Posterior vena cava (tissue), 2 donors: ENCODE results near the gene OTOF. TPM values are rescaled to one million over a fixed set of nuclear protein-coding genes. Genes with fewer than 3 reads are reported as not detected.

Experiments
- DNase-seq: peaks from one replicate; pipeline ENCODE4 v3.0.0-alpha.2; 2020; ENCODE audit warnings: low spot score
- intact Hi-C, 2 donors: fragments of 100-400 bp; cut with DNase I; formaldehyde crosslinking; loops; one replicate each; pipeline versions ENCODE4 v1.14.1 to v1.14.2; 2022 to 2023
- long read RNA-seq, 2 donors: library from polyadenylated mRNA; unstranded; transcript quantifications; one replicate each; pipeline ENCODE4 v2.0.0, GENCODE V29; 2020 to 2021
- total RNA-seq, 2 donors: library from RNA; stranded (reverse); fragmentation: NEBNext Ultra II Directional; extraction: Animal tissue kit (Norgen Biotek cat#: 25700); gene quantifications; one replicate each; pipeline ENCODE4 v1.2.1, GENCODE V29; 2021
- donor health status: DM: yes; HTN: yes; CAD: no.
- donor health status: DM: yes; HTN: yes; CAD: no.

Gene OTOF
- total RNA-seq, result under 1 TPM; 0.29 to 0.32 TPM
- long read RNA-seq, donor 1, result 0 reads
- long read RNA-seq, donor 2, result 0 reads

DNA sequence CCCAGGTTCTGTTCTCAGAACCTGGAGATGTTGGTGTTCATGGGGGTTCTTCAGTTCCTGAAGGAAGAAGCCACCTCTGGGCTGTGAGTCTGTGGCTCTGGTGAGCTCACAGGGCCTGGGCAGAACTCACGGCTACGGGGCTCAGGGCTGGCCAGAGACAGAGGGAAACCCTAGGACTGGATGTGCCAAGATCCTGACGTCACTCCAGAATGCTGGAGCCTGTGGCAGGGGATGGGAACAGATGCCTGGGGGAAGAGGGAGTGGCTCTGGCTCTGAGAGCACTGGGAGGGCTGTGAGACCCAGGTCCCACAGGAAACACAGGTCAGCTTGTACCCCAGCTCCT is at the start of gene OTOF:
Gene OTOF (minus strand): TSS at position 214 of the 343 bp plus-strand sequence.
- DNase-seq, result no peak
- intact Hi-C loops, result no loop called here

DNA sequence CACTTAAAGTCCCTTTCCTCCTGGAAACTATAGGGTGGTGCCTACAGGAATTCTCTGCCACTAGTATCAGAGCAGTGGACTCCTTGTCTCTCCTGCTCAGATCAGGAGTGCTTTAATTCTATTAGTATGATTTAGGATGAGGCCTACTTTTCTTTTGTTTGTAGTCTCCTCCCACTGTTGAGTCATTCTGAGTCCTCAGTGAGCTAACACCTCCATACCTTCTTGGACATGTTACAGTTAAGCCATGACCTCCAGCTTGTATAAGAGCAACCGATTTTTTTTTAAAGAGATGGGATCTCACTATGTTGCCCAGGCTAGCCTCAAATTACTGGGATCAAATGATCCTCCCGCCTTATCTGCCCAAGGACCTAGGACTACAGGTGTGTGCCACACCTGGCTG is 48.7 kb upstream of the OTOF start:
- intact Hi-C loops, result no loop called here
- no peak for DNase-seq

DNA sequence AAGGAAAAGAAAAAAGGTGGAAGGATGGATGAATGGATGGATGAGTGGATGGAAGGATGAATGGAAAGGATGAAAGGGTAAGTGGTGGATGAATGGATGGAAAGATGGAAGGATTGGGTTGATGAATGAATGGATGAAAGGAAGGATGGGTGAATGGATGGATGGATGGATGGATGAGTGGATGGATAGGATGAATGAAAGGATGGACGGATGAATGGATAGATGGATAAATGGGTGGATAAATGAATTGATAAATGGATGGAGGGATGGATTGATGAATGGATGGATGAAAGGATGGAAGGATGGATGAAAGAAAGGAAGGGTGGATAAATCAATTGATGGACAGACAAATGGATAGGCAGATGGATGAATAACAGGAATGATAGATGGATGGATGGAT is 48.2 kb upstream of the OTOF start:
- intact Hi-C loops, result no loop called here
- no peak for DNase-seq

DNA sequence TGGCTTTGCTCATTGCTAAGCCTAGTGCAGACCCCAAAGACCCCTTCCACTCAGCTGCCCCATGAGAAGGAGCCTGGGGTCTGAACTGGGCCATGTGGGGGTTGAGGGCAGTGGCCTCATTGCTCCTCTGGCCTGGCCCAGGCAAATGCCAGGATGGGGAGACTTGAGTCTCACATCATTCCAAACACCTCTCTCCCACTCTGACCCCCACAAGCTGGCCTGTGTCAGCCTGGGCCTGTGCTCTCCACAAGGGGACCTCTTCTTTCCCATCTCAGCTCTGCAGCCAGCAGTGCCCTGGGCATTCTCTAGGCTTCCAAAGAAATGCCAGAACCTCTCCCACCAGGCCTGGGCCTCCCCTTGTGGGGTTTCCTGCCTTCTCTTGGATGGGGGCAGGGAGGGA is 45.8 kb upstream of the OTOF start:
- intact Hi-C loops, result no loop called here
- peak; percentile 68 for DNase-seq

DNA sequence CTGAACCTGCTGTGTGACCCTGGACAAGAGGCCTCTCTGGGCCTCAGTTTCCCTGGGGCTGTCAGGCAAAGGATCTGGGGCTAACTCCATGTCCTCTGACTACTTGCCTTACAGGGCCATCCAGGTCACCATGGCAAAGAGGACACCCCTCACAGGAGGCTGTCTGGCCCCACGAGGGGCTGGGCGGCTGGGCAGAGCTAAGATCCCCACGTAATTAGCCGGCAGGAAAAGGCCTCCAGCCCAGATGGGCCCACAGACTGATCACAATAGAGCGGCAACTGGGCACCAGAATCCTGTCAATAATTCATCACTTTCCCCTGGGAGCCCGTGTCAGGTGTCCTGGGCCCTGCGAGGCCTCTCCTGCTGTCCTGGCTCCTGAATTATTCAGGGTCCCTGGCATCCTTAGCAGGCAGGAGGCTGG is 44.8 kb upstream of the OTOF start:
- peak; percentile 72 for DNase-seq
- intact Hi-C loops, result no loop called here

DNA sequence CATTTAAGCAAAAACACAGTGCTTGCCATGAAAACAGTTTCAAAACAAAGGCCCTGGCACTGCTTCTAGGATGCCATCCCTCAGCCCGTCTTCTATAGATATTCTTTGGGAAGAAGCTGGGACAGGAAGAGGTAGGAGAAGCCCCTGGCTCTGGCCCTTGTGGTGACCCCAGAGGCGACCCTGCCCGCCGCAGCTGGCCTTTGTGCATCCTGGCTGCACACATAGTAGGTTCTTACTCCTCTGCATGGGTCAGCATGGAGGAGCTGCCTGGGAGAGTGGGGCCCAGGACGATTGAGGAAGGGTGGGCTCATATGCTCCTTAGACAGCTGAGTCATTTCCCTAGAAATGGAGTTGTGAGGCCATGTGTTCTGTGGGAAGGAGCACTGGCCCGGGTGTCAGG is 44.4 kb upstream of the OTOF start:
- peak; percentile 64 for DNase-seq

DNA sequence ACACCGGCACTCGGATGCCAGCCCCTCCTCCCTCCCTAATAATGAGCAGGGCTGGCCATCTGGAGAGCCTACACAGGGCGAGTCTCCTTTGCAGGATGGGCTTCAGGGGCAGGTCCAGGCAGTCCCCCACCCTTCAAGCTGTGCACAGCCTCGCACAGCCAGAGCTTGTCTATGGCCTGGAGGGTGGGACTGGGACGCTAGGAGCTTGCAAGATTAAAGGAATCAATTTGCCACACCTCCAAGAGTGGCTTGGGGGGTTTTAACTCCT is 43.9 kb upstream of the OTOF start:
- DNase-seq, result peak; percentile 45

More for the DNA sequence above, 44.4 kb upstream of the OTOF start:
- intact Hi-C loops, result no loop called here

DNA sequence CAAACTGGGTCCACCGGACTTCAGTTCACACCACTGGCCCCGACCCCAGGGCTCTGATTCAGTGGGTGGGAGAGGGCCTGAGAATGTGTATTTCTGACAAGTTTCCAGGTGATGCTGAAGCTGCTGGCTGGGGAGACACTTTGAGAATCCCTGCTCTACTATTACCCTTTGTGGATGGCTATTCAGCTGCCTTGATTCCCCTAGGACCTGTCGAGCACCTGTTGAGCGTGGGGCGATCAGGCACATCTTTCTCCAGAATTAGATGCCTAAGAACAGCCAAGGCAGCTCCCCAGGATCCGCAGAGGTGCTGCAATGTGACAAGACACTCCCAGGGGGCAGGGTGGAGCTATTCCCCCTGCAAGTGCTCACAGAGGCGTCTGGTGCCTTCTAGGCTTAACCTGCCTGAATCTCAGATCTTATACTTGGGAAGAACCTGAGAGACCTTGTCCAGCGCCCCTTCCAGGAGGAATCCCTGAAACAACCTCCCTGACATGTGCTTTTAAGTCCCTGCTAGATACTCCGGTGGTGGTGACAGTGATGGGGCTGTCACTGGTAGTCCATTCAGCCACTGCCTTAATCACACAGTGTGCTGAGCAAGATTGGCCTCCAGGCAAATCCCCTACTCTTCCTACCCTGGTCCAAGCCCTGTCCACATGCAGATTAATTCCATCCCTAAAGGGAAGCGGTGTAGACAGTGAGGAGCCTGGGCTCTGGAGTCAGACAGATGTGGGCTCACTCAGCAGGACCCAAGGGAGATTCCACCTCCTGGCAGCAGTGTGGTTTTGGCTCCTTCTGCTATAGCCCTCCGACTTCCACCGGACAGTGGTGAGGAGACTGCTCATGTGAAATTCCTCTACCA is 43.4 kb upstream of the OTOF start:
- intact Hi-C loops, result no loop called here
- peak; percentile 62 for DNase-seq

More for the DNA sequence above, 43.9 kb upstream of the OTOF start:
- intact Hi-C loops, result no loop called here

DNA sequence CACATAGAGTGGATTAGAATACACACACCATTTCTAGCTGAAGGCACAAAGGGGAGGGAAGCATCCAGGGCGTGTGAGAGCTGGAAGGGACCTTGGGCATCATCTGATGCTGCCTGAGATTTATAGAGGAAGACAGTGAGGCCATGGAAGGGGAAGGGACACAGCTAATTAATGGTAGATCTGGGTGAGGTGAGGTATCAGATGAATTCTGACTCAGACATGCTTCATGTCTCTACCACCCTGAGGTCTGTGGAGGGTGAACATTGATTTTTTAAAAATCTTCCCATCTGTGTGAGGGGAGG is 42.2 kb upstream of the OTOF start:
- DNase-seq, result no peak
- intact Hi-C loops, result no loop called here

DNA sequence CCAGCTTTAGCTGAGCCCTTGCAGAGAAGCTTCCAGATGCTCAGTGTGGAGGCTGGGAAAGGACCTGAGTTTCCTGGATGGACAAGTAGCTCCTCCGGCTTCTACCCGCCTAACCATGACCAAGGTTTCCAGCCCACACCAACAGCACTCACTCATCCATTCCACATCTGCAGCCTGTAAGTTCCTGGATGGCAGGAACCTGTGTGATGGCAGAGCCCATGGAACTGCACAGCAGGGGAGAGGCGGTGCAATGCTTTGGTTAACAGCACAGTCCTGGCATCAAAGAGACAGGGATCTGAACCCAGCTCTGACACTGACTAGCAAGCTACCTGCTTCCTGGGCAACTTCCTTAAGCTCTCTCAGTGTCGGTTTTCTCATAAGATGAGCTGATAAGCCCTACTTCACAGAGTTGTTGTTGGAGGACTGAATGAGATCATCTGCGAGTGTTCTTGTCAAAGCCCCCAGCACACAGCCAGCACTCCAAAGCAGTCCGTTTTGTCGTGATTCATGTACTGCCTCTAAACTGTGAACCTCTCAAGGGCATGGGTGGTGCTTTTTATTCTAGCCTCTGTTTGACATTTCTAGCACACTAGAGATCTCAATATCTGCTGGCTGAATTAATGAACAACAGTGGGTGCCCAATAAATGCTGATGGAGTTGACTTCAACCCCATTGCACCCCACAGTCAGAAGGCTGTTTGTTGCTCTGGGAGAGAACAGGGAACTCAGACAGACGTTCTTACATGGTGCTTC is 41.6 kb upstream of the OTOF start:
- DNase-seq, result no peak
- intact Hi-C loops, result no loop called here

DNA sequence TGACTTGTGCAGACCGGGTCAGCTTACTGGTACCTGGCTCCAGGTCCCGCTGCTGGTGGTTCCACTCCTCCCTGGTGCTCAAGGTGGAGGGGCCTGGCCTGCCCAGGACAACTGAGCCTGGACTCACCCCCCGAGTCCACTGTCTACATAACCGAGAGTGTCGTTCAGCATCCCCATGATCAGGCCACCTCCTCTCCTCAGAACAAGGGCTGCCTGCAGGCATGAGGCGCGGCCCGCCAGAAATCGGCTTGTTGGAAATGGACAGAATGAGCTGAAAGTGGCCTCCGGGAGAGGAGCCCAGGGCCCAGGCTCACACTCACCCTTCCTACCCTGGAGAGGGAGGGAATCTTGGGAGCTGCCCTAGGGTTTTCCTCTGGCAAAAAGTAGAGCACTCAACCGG is 38.9 kb upstream of the OTOF start:
- intact Hi-C loops, result no loop called here

DNA sequence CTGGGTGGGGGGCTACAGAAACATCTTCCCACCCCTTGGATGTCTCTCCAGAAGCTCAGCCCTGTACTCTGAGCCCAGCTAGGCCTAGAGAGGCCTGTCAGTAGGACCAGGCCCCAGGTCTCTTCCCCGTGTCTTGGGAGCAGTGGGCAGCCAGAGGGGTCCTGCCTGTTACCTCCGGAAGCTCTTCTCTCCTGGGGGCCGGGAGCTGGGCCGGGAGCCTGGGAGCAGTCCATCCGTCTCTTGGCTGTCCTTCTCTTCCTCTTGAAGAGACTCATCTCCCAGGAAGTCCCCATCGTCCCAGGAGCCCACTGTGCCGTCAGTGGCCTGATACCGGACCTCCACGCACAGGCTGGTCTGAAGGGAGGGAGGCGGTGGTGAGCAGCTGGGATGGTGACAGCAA is 38.3 kb upstream of the OTOF start:
- intact Hi-C loops, result no loop called here
- no peak for DNase-seq

More for the DNA sequence above, 38.9 kb upstream of the OTOF start:
- DNase-seq, result no peak

DNA sequence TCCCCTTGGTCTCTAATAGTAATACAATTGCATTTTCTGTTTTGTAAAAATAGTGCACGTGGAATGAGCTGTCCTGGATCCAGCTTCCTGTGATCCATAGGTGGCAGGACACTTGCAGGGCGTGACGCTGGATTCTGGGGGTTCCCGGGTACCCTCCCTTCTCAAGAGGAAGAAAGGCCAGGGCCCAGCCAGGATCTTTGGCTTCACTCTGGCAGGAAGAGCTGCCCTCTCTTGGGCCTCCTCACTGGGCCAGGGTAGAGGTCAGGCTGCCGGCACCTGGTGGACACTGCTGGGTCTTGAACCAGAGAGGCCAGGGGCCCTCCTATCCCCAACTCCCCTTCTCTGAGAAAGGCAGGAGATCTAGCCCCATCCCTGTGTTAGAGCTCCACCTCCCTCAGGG is 37.8 kb upstream of the OTOF start:
- intact Hi-C loops, result no loop called here
- DNase-seq, result no peak

DNA sequence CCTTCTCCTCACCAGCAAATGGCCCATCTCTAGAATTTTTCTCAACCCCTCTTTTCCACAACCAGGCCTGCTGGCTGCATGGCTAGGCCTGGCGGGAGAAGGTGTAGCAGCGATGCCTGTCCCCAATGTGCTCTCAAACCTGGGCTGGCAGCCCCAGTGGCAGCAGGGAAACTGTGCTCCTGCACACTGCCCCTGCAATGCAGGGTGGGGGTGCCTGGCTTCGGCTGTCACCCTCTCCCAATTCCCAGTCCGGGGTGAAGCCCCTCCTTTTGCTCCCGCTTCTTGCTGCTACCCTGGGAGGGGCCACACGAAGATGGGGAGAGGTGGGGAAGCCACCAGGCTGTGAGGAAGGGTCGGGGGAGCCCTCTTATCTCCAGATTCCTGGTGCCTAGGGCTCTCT is 36.1 kb upstream of the OTOF start:
- DNase-seq, result no peak
- intact Hi-C loops, result no loop called here

DNA sequence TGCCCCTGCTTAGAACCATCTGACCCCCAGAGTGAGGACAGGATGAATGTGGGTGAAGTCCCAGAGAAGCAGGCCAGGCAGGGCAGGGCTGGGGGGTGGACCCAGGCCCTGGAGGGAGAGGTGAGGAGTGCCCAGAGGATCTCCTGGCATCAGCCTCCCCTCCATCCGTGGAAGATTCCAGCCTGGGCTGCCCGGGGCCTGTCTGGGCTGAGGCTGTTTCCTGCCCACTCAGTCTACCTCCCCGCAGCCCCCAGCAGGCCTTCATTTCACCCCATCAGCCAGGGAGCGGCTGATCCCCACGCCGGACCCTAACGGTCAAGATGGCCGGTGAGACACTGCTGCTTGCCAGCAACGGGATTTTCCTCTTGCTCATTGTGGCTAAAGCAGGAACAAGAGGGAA is 35.3 kb upstream of the OTOF start:
- intact Hi-C loops, result no loop called here
- DNase-seq, result no peak

DNA sequence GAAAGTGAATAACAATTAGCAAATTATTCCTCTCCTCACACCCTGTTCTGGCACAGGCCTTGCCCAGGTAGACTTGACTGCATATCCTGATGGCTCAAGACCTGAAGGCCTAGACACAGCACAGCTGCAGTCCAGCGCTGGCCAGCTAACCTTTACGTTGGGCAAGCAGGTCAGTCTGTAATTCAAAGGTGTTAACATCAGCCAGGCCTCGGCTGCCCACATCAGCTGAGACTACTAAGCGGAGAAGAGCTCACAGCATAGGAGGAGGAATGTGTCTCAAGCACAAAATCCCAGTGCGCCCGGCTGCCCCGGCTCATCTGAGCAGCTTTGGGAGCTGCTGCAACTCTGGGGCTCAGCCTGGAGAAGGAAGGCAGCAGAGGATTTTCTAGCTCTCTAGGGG is 33.5 kb upstream of the OTOF start:
- no peak for DNase-seq
- intact Hi-C loops, result no loop called here

DNA sequence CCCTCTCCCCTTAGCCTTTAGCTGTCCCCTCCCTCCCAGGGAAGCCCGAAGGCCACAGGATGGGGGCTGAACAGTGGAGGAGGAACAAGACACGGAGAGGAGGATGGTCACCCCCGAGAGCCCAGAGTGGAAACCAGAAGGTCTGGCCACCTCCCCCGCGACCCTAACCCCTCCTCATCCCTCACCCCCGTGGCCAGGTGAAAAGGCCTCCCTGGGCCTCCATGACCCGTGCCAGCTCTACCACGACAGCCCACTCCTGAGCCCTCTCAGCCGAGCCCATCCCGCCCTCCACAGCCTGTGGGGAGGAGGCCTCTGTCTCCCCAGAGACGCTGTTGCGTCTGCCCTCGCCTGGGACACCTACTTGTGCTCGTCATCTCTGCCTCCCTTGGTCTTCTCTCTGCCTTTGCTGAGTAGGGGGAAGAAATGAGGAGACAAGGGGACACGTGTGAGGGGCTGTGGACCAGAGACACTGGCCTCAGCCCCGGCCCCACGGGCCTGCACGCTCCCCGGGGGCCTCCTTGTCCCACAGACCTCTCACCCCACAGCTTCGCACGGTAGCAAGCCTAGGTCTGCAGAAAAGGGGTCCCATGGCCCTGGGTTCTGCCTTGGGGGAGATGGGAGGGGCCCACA is 32.5 kb upstream of the OTOF start:
- no peak for DNase-seq
- intact Hi-C loops, result no loop called here

DNA sequence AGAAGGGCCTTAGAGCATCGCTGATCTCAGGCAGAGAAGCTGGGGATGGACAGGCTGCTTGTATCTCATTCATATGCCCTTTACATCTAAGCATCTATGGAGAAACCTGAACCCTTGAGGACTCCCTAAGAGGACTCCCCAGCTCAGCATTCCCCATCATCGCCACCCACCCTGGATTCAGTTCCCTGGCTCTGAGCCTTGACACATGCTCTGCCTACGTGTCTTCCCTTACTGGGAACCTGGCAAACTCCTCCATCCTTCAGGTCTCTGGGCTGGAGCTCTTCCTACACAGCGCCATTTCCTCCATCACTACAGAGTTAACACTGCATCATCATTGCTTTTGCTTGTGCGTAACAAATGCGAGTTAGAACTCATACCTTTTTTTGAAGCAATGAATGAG is 31.2 kb upstream of the OTOF start:
- no peak for DNase-seq
- intact Hi-C loops, result loop anchor here in 1 of 2 donors (5.0 kb wide), 1 partner anchor 1868 kb away; no protein-coding TSS in a partner anchor

DNA sequence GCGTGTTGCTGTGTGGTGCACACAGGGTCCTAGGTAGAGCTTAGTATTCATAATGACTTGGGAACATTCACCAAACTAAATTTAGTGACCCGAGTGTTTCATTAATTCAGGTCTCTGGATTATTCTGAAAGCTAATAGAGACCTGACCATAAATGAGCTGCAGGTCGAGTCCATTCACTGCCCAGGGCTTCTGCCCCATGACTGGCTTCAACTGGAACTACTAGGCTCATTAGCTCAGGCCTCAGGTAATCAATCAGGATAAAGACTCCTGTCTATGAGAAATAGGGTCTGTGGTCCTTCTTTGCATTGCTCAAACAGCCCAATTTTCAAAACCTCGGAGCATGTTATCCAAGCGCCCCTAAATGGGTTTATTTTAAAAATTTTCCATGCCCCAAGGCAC is 30.0 kb upstream of the OTOF start:
- no peak for DNase-seq
- intact Hi-C loops, result loop anchor here in 1 of 2 donors (5.0 kb wide), 1 partner anchor 1869 kb away; no protein-coding TSS in a partner anchor

DNA sequence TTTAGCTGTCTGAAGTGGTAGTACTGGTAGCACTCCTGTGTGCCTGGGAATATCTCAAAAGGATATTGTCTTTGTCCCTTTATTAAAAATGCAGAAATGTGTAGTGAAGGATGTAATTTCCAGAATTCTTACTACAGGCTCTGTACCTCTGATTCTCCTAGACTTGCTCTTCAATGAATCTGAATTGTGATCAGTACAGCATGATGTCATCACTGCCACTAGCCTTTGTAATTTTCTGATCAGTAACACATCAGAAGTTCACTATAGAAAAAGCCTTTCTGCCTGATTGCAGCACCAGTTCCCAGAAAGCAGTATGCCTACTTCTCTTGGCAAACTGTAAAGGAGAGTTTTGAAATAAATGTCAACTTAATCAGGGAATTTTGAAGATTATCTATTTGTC is 29.2 kb upstream of the OTOF start:
- intact Hi-C loops, result loop anchor here in 1 of 2 donors (5.0 kb wide), 1 partner anchor 1870 kb away; no protein-coding TSS in a partner anchor
- DNase-seq, result no peak
